ELF-1 (cell line): ENCODE data around the gene RAB3C.

Experiments used
- DNase-seq: peaks from one replicate; pipeline ENCODE4 v3.0.0-alpha.2; 2016; ENCODE audit warnings: low read depth, low spot score

The RAB3C gene

GRCh38 chr5:58724992-58725391 lies 142.1 kb downstream of the RAB3C start:
- no peak for DNase-seq

- no peak for DNase-seq
Observed at GRCh38 chr5:58731641-58732040, 148.8 kb downstream of the RAB3C start.

DNA sequence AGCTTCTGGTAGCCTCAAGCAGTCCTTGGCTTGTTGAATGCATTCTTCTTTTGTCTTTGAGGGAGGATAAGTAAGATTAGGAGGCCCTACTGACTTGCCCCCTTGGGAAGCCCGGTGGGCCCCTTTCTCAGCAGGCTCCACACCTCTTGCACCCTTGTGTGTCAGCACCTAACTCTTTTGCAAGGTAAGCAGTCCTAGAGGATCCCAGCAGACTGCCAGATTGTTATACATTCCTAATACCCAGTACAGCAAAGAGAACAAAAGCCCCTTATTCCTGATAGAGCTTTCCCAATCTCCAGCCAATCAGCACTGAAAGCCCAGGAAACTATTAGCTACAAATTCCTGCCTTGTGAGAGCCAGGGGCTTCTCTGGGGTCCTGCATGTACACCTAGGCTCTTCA lies 152.8 kb downstream of the RAB3C start:
- no peak for DNase-seq

DNA sequence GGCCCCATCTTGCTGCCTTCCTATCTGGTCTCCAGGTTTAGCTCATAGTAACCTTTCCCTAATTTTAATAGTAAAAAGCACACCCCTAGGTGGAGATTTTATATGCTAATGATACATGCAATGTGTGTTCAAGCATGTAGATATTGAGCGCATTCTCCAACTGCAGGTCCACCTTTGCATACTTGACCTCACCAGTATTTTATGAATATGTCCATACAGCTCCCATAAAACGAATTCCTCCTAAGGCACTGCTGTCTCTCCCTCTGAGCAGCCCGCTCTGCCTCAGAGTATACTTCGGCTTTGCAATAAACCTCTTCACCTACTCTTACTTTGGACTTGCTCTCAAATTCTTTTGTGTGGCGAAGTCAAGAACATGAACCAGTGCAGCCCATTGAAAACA lies 153.3 kb downstream of the RAB3C start:
- no peak for DNase-seq

- no peak for DNase-seq
Observed at GRCh38 chr5:58737671-58738070, 154.8 kb downstream of the RAB3C start.

GRCh38 chr5:58738336-58738735 lies 155.5 kb downstream of the RAB3C start:
- DNase-seq = no peak

DNA sequence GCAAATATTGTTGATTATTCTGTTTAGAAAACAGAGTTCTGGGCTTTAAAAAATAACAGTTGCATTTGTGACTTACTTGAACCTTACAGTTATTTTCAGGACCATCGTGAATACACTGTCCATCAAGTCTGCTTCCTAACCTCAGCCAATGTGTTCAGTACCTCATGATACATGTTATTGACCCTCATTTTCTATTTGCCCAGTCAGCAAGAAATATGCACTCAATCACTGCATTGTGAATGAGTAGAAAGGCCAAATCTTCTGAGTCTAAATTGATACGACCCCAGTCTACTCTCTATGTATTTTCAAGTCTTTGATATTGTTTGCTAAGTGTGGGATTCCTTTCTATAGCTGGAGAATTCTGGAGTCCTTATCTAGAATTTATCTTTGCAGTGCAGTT lies 156.2 kb downstream of the RAB3C start:
- DNase-seq = no peak

DNA sequence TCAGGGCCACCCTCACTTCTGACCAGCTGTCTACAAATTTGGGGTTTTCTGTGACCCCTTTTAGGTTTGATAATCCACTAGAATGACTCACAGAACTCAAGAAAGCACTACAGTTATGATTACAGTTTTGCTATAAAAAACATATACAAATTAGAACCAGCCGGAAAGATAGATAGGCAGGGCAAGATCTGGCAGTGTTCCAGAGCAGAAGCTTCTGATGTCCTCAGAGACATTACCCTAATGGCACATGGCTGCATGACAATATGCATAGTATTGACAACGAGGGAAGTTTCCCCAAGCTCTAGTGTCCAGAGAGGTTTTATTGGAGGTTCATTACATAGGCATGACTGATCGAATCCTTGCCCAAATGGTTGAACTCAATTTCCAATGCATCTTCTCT lies 158.1 kb downstream of the RAB3C start:
- DNase-seq = no peak

DNA sequence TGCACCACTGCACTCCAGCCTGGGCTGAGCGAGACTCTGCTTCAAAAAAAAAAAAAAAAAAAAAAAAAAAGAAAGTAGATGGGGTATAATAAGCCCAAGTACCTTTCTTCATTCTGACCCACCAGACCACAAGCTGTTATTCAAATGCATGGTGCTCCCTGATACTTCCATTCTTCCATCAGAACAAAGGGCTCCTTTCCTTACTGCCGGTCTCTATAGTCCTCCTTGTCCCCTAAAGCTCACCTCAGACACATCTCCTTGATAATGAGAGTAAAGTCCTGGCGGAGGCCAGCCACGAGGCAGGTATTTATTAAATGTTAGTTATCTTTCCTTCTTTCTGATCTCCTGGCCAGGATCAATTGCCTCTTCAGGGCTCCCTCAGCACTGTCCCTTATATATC lies 162.5 kb downstream of the RAB3C start:
- DNase-seq = no peak

- DNase-seq = no peak
Observed at GRCh38 chr5:58746321-58746720, 163.4 kb downstream of the RAB3C start.

GRCh38 chr5:58750036-58750435 lies 167.2 kb downstream of the RAB3C start:
- DNase-seq = no peak

- peak; percentile 2 for DNase-seq
Observed at GRCh38 chr5:58751222-58751837, 168.5 kb downstream of the RAB3C start.

DNA sequence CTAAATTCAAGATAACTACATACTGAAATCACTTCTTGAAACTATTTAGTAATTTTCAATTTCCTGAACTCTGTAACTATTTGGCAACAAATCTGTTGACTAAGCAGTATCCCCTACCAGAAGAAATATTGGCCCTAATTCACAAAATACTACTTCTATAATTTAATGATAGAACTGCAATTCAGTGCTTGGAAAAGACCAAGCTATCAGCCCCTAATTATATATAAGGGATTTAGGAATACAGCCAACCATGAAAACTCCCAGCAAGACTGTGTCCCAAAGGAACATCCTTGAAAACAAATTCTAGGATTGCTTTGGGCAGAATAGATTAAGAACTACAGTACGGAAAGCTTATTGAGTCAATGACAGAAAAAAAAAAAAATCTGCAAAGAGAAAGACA lies 169.2 kb downstream of the RAB3C start:
- DNase-seq = no peak

DNA sequence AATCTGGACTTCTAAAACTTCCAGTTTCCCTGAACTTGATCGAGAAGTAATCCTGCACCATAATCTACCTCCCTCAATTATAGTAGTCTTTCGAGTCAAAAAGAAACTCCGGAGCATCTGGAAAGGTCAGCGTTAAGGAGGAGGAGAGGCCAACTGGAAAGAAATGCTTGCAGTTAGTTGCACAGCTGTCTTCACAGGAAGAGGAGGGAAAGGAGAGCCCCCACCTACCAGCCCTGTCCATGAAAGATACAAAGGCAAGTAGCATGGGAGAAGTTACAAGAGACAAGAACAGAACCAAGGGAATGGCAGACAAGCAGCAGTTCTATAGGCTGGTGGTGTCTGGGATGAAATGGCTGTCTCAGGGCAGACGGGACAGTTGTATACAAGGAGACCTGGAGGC lies 170.6 kb downstream of the RAB3C start:
- no peak for DNase-seq

GRCh38 chr5:58754250-58754649 lies 171.4 kb downstream of the RAB3C start:
- DNase-seq = no peak

- no peak for DNase-seq
Observed at GRCh38 chr5:58755397-58755796, 172.5 kb downstream of the RAB3C start.

DNA sequence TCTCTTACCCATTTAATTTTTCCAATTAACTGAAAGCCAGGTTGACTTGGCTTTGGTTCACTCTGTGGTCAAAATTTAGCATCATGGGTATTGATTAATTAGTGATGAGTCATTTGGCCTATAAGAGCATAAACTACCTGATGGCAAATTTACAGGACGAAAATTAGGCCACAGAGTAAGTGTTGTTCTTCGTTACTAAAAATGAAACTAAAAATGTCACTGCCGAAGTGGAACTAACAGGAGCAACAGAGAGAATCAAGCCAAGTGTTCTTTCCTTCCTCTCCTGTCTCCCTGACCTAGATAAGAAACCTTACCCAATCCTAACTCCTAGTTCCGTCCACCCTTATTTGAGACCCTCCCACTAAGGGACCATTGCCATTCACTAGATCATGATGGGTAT lies 176.9 kb downstream of the RAB3C start:
- no peak for DNase-seq

- no peak for DNase-seq
Observed at GRCh38 chr5:58760222-58760621, 177.3 kb downstream of the RAB3C start.

DNA sequence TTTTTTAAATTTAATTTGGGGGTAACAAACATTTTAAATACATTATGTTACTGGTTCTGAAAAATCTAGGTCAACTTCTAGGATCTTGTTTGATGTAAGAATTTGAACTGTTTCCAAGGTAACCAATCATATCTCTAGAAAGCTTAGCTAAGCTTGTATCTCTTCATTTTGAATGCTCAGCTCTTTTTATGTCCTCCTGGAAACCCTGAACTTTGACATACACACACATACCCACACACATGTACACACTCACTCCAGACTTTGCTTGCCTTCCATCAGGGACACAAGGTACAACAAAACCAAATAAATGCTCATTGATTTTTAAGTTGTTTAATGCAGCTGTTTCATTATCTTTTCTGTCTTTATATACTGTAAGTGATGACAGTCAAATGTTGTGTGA lies 178.5 kb downstream of the RAB3C start:
- DNase-seq = no peak

- DNase-seq = no peak
Observed at GRCh38 chr5:58763390-58763789, 180.5 kb downstream of the RAB3C start.

- no peak for DNase-seq
Observed at GRCh38 chr5:58764199-58764598, 181.3 kb downstream of the RAB3C start.

GRCh38 chr5:58765058-58765457 lies 182.2 kb downstream of the RAB3C start:
- no peak for DNase-seq

DNA sequence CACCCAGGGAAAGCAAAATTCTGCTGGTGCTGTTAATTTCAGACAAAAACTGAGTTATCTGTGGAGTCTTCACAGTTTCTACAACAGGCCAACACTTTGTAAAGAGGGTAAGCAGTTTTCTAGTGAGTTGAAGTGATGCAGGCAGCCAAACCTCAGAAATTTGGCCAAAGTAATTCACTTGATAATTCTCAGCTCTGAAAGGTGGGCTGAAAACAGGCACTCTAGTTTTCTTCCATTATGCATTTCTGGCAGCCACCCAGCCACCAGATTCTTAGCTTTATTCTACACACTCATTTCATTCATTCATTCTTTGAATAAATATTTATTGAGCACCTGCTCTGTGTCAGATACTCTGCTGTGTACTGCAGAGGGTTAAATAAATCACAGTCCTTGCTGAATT lies 184.2 kb downstream of the RAB3C start:
- no peak for DNase-seq

- DNase-seq = no peak
Observed at GRCh38 chr5:58770136-58770535, 187.3 kb downstream of the RAB3C start.
